ENCODE data around the gene CUL7.

DNA sequence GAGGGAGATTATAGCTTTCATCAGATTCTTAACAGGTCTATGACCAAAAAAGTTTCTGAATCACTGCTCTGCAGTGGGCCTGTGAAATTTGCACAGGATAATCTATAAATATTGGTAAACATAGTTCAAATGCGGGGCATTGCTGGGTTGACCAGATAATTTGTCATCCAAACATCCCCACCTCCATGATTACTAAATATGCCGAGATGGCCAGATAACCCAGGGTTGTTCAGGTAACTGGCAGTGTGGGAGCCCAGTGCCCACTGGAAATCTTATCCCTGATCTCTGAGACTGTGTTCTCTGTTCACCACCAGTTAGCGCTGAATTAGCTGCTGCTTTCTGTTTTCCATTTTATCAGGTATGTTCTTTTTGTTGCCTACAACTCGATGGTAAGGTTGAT lies 43.9 kb upstream of the CUL7 start:
- TF ChIP-seq, protein P1, sequence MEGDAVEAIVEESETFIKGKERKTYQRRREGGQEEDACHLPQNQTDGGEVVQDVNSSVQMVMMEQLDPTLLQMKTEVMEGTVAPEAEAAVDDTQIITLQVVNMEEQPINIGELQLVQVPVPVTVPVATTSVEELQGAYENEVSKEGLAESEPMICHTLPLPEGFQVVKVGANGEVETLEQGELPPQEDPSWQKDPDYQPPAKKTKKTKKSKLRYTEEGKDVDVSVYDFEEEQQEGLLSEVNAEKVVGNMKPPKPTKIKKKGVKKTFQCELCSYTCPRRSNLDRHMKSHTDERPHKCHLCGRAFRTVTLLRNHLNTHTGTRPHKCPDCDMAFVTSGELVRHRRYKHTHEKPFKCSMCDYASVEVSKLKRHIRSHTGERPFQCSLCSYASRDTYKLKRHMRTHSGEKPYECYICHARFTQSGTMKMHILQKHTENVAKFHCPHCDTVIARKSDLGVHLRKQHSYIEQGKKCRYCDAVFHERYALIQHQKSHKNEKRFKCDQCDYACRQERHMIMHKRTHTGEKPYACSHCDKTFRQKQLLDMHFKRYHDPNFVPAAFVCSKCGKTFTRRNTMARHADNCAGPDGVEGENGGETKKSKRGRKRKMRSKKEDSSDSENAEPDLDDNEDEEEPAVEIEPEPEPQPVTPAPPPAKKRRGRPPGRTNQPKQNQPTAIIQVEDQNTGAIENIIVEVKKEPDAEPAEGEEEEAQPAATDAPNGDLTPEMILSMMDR (conservative IDR thresholded peaks at IDR 0.05; ENCODE audit: low read length): no peak
- TF ChIP-seq EZH2phosphoT487 (IDR thresholded peaks at IDR 0.05; ENCODE audit: borderline replicate concordance, low read depth, low read length): no peak
